RWPE1 (cell line): Measurements from ENCODE around the gene SNIP1.
"Not testable (repeated sequence)": the region's sequence is repeated elsewhere in the genome, so short reads cannot be mapped to it uniquely, and the experiment has no call there.

Source experiments
- CTCF ChIA-PET: fragments of 350-600 bp; sonication (Branson Sonifier 250); formaldehyde crosslinking; extraction: SDS; loops from one replicate; lab custom pipeline; 2021; lab: Yijun Ruan, JAX
- POLR2A ChIA-PET: fragments of 400-600 bp; formaldehyde crosslinking; extraction: SDS; loops from one replicate; lab custom pipeline; 2020; ENCODE audit warnings: antibody characterized with exemption; ENCODE audit not compliant: low non-redundant PET; lab: Yijun Ruan, JAX
- DNase-seq: peaks from one replicate; pipeline ENCODE4 v3.0.0; 2012; ENCODE audit warnings: low spot score
- H3K27ac ChIP-seq: fragments of 450-650 bp; 2 replicates; pipeline ENCODE4 v1.5.1; 2017
- CTCF ChIP-seq: fragments of 450-650 bp; conservative IDR thresholded peaks from 2 replicates; pipeline ENCODE4 v1.5.1; 2017; ENCODE audit warnings: low read depth, mild to moderate bottlenecking

SNIP1 gene

DNA sequence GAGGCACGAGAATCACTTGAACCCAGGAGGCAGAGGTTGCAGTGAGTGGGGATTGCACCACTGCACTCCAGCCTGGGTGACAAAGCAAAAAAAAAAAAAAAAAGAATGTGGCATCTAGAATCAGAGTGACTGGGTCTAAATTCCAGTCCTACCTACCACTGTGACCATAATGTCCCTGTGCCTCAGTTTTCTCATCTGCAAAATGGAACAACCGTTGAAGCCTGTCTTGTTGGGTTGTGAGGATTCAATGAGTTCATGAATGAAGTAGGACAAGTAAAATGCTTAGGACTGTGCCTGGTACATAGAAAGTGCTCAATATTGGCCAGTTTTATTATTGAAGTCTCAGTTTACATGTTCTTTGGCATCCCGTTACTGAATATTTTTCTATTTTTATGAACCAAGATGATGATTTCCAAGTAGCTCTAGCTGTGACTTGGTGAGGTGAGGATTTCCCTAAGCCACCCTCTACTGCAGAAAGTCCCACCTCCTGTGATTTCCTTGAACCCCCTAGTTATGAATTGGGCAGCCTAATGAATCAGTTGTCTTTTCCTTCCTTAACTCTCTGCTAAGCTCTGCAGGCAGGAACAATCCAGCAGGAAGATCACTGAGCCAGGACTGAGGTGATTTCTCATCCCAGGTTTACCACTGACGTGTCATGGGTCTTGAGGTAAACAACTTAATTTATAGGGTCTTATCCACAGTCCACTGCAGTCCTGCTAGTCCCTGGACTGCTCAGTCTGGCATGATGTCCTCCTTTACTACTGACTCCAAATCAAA is 20.6 kb downstream of the SNIP1 start:
- no peak for TF ChIP-seq CTCF
- H3K27ac ChIP-seq = no peak overlapping the region
- CTCF ChIA-PET = no interaction called here
- POLR2A ChIA-PET = no interaction called here
- DNase-seq = no peak

GRCh38 chr1:37532418-37533156 is 21.5 kb downstream of the SNIP1 start:
- CTCF ChIA-PET = interaction anchor here (0.6 kb wide), 2 partner anchors 43 to 59 kb away, joined by 3 read pairs; no protein-coding TSS in a partner anchor
- H3K27ac ChIP-seq, DNase-seq, POLR2A ChIA-PET: not testable (repeated sequence)

DNA sequence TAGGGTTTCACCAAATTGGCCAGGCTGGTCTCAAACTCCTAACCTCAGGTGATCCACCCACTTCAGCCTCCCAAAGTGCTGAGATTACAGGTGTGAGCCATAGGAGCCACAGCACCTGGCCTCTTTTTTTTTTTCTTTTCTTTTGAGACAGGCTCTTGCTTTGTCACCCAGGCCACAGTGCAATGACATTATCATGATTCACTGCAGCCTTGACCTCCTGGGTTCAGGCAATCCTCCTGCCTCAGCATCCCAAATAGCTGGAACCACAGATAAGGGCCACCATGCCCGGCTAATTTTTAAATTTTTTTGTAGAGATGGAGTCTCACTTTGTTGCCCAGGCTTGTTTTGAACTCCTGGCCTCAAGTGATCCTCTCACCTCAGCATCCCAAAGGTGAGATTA is 24.2 kb downstream of the SNIP1 start:
- H3K27ac ChIP-seq, POLR2A ChIA-PET, DNase-seq: not testable (repeated sequence)
- CTCF ChIA-PET = interaction anchor here (0.6 to 1.5 kb wide), 3 partner anchors 16 to 151 kb away, joined by 3 read pairs; no protein-coding TSS in a partner anchor

DNA sequence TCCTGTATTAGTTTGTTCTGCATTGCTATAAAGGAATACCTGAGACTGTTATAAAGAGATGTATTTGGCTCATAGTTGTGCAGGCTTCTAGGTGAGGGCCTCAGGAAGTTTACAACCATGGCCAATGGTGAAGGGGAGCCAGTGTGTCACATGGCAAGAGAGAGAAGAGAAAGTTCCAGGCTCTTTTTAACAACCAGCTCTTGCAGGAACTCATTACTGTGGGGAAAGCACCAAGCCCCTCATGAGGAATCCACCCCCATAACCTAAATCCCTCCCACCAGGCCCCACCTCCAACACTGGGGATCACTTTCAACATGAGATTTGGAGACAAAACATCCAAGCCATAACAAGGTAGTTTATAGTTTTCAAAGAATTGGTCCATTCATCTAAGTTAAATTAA is 34.5 kb downstream of the SNIP1 start:
- TF ChIP-seq CTCF = no peak
- no peak overlapping the region for H3K27ac ChIP-seq
- POLR2A ChIA-PET = no interaction called here
- DNase-seq = no peak
- CTCF ChIA-PET = no interaction called here

- POLR2A ChIA-PET, H3K27ac ChIP-seq, CTCF ChIA-PET, DNase-seq: not testable (repeated sequence)
Observed at GRCh38 chr1:37518929-37519328, 35.2 kb downstream of the SNIP1 start.

- DNase-seq, POLR2A ChIA-PET, CTCF ChIA-PET, H3K27ac ChIP-seq: not testable (repeated sequence)
Observed at GRCh38 chr1:37518241-37518640, 35.9 kb downstream of the SNIP1 start.

- ChIA-PET POLR2A (no interaction called here), CTCF (no interaction called here)
Observed at GRCh38 chr1:37517569-37517968, 36.5 kb downstream of the SNIP1 start.

More at GRCh38 chr1:37517569-37517968, 36.5 kb downstream of the SNIP1 start:
- TF ChIP-seq CTCF = no peak
- no peak for DNase-seq
- no peak overlapping the region for H3K27ac ChIP-seq
